ENCODE measurements around the gene SARDH. TPM values are rescaled to one million over a fixed set of nuclear protein-coding genes. Genes with fewer than 3 reads are reported as not detected.

The SARDH gene
- total RNA-seq, 3 donors from 2014 or later, result 0.23 to 2.1 (median 0.46) TPM

GRCh38 chr9:133706307-133707050 lies 31.7 kb downstream of the SARDH start:
- H3K4me1 ChIP-seq (ENCODE audit: low read depth), result no peaks in the 10 kb centered on the region
- DNase-seq (peak in 1 of 3 donors; percentile 39), ATAC-seq (no peak)
- H3K4me3 ChIP-seq, result no peak overlapping the region
- H3K9me3 ChIP-seq, result no peaks in the 10 kb centered on the region
- TF ChIP-seq, protein P1, sequence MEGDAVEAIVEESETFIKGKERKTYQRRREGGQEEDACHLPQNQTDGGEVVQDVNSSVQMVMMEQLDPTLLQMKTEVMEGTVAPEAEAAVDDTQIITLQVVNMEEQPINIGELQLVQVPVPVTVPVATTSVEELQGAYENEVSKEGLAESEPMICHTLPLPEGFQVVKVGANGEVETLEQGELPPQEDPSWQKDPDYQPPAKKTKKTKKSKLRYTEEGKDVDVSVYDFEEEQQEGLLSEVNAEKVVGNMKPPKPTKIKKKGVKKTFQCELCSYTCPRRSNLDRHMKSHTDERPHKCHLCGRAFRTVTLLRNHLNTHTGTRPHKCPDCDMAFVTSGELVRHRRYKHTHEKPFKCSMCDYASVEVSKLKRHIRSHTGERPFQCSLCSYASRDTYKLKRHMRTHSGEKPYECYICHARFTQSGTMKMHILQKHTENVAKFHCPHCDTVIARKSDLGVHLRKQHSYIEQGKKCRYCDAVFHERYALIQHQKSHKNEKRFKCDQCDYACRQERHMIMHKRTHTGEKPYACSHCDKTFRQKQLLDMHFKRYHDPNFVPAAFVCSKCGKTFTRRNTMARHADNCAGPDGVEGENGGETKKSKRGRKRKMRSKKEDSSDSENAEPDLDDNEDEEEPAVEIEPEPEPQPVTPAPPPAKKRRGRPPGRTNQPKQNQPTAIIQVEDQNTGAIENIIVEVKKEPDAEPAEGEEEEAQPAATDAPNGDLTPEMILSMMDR (IDR thresholded peaks at IDR 0.05), result no peak
- H3K36me3 ChIP-seq (ENCODE audit: low read depth), result no peaks in the 10 kb centered on the region
- intact Hi-C loops (cut with DNase I, micrococcal nuclease), result no loop called here

DNA sequence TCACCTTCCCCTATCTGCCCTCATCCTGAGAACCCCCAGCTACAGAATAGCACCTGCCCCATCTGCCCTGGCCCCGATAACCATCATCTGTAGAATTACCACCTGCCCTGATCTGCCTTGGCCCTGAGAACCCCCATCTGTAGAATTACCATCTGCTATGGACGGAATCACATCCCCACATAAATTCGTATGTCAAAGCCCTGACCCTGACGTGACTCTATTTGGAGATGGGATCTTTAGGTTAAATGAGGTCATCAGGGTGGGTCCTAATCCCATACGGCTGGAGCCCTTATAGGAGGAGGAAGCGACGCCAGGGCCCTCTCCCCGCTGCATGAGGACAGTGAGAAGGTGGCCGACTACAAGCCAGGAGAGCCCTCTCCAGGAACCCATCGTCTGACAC lies 32.6 kb downstream of the SARDH start:
- Histone ChIP-seq H3K4me3 (no peak overlapping the region), H3K9me3 (no peaks in the 10 kb centered on the region), H3K36me3 (ENCODE audit: low read depth) (no peaks in the 10 kb centered on the region), H3K4me1 (ENCODE audit: low read depth) (no peaks in the 10 kb centered on the region)
- TF ChIP-seq, protein P1 (IDR thresholded peaks at IDR 0.05), result no peak
- ATAC-seq, result no peak
- intact Hi-C loops (cut with DNase I, micrococcal nuclease), result no loop called here
- DNase-seq, result peak in 1 of 3 donors; percentile 21

- Histone ChIP-seq H3K36me3 (ENCODE audit: low read depth) (no peaks in the 10 kb centered on the region), H3K4me3 (no peak overlapping the region), H3K4me1 (ENCODE audit: low read depth) (no peaks in the 10 kb centered on the region), H3K9me3 (no peaks in the 10 kb centered on the region)
- no peak for ATAC-seq
- DNase-seq, result peak in 2 of 3 donors; percentile 9 to 25
- intact Hi-C loops (cut with DNase I, micrococcal nuclease), result no loop called here
- TF ChIP-seq, protein P1 (IDR thresholded peaks at IDR 0.05), result no peak
Observed at GRCh38 chr9:133704711-133705181, 33.4 kb downstream of the SARDH start.

DNA sequence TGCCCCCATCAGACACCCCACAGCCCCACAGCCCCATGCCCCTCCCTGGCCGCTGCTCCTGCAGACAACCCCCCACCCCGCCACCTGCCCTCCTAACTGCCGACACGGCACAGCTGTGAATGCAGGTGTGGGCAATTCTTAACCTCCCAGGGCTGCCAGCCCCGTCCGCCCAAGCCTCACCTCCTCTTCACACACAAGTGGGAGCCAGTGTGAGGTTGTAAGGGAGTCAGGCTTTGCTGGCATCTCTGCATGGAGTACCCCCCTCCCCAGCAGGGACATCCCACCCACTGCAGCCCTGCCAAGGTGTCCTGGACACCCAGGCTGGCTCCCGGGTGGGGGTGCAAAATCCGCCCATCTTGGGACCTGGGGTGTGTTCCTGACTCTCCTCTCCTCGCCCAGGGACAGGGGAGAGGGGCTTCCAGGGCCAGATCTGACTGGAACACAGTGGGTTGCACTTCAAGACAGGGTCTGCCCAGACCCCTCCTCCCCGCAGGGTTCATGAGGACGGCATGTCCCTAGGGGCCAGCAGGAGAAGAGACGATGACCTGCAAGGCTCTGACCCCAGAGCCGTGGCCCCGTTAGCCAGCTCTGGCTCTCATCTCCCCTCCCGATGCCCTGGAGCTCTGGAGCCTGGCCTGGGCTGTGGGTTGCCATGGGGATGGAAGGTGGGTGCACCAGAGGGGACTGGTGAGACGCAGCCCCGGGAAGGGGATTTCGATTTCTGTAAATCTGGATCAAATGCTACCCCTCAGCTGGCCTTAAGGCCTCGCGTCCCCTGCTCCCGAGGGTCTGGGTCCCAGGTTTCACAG lies 34.4 kb downstream of the SARDH start:
- ATAC-seq (no peak), DNase-seq (peak in 2 of 3 donors; percentile 20 to 39)
- intact Hi-C loops (cut with DNase I, micrococcal nuclease), result no loop called here
- Histone ChIP-seq H3K4me3 (no peak overlapping the region), H3K9me3 (no peaks in the 10 kb centered on the region), H3K4me1 (ENCODE audit: low read depth) (no peaks in the 10 kb centered on the region), H3K36me3 (ENCODE audit: low read depth) (no peaks in the 10 kb centered on the region)
- TF ChIP-seq, protein P1 (IDR thresholded peaks at IDR 0.05), result no peak

- Histone ChIP-seq H3K9me3 (no peaks in the 10 kb centered on the region), H3K4me1 (ENCODE audit: low read depth) (no peaks in the 10 kb centered on the region), H3K36me3 (ENCODE audit: low read depth) (no peaks in the 10 kb centered on the region), H3K4me3 (no peak overlapping the region)
- peak in 1 of 3 donors; percentile 60 for DNase-seq
- TF ChIP-seq, protein P1 (IDR thresholded peaks at IDR 0.05), result no peak
- intact Hi-C loops (cut with DNase I, micrococcal nuclease), result no loop called here
- peak; percentile 14 for ATAC-seq
Observed at GRCh38 chr9:133702798-133703590, 35.2 kb downstream of the SARDH start.
